Measurements from ENCODE around the gene ORC5. TPM values are rescaled to one million over a fixed set of nuclear protein-coding genes. Genes with fewer than 3 reads are reported as not detected.
"Not testable (repeated sequence)": the region's sequence is repeated elsewhere in the genome, so short reads cannot be mapped to it uniquely, and the experiment has no call there.

ORC5 gene
- total RNA-seq, 4 donors from 2014 or later, result 4.3 to 58.1 (median 12.6) TPM

DNA sequence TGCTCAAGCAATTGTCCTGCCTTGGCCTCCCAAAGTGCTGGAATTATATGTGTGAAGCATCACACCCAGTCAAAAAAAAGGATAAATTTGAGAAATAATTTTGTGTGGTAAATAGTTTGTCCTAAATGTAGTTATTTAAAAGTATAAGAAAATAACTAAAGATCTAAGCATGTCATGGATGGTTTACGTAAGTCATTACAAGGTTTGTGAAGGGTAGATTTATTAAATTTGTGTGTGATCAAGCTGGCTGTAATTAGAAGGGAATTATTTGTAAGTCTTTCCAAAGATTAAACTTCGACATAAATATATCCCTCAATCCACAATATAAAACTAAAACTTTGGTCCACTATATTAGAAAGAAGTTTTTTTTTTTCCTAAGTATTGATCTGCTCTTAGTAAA, 28.6 kb downstream of the ORC5 start:
- Histone ChIP-seq H3K27ac (no peak overlapping the region), H3K27me3 (no peaks in the 10 kb centered on the region), H3K4me1 (no peaks in the 10 kb centered on the region), H3K36me3 (peaks cover 4 to 20% of the 10 kb centered on the region in 2 donors), H3K9me3 (no peaks in the 10 kb centered on the region), H3K4me3 (no peak overlapping the region)
- ATAC-seq (no peak), DNase-seq (no peak)
- in situ Hi-C loops (cut with MboI; ENCODE audit: low sequenced_read_pairs in 4 of 4) (no loop called here), intact Hi-C loops (cut with DNase I; ENCODE audit: low total_unique reads) (no loop called here)
- no peak for TF ChIP-seq POLR2A (IDR thresholded peaks at IDR 0.05)
- TF ChIP-seq, protein P1, sequence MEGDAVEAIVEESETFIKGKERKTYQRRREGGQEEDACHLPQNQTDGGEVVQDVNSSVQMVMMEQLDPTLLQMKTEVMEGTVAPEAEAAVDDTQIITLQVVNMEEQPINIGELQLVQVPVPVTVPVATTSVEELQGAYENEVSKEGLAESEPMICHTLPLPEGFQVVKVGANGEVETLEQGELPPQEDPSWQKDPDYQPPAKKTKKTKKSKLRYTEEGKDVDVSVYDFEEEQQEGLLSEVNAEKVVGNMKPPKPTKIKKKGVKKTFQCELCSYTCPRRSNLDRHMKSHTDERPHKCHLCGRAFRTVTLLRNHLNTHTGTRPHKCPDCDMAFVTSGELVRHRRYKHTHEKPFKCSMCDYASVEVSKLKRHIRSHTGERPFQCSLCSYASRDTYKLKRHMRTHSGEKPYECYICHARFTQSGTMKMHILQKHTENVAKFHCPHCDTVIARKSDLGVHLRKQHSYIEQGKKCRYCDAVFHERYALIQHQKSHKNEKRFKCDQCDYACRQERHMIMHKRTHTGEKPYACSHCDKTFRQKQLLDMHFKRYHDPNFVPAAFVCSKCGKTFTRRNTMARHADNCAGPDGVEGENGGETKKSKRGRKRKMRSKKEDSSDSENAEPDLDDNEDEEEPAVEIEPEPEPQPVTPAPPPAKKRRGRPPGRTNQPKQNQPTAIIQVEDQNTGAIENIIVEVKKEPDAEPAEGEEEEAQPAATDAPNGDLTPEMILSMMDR (IDR thresholded peaks at IDR 0.05 in 4 of 5, conservative IDR thresholded peaks at IDR 0.05 in 1 of 5), result no peak

DNA sequence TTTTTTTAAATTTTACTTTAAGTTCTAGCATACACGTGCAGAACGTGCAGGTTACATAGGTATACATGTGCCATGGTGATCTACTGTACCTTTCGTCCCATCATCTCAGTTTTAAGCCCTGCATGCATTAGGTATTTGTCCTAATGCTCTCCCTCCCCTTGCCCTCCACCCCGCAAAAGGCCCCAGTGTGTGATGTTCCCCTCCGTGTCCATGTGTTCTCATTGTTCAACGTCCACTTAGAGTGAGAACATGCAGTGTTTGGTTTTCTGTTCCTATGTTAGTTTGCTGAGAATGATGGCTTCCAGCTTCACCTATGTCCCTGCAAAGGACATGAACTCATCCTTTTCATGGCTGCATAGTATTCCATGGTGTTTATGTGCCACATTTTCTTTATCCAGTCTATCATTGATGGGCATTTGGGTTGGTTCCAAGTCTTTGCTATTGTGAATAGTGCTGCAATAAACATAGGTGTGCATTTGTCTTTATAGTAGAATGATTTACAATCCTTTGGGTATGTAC, 30.2 kb downstream of the ORC5 start:
- H3K9me3 ChIP-seq; ATAC-seq; H3K36me3 ChIP-seq; DNase-seq; in situ Hi-C loops (cut with MboI; ENCODE audit: low sequenced_read_pairs in 4 of 4); intact Hi-C loops (cut with DNase I; ENCODE audit: low total_unique reads); H3K4me1 ChIP-seq; H3K27me3 ChIP-seq; H3K4me3 ChIP-seq; H3K27ac ChIP-seq: not testable (repeated sequence)

DNA sequence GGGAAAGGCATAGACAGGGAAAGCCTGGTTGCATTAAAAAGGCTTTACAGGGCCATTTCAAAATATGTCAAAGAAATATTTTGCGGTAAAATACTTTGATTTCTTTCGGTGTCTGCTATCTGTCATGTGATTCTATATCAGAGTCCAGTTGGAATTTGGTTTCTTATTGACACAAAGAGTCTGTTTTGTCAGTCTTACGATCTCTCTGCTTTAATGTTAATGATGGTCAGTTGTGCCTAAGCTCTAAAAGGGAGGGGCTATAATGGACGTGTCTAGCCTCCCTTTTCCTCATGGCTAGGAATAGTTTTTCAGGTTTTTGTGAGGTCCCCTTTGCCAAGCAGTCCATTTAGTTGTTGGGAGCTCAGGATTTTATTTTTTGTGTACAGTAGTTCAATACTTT, 31.5 kb downstream of the ORC5 start:
- H3K27me3 ChIP-seq, result no peaks in the 10 kb centered on the region
- no peaks in the 10 kb centered on the region for H3K4me1 ChIP-seq
- DNase-seq, result no peak
- TF ChIP-seq, protein P1 (IDR thresholded peaks at IDR 0.05 in 4 of 5, conservative IDR thresholded peaks at IDR 0.05 in 1 of 5), result no peak
- TF ChIP-seq POLR2A (IDR thresholded peaks at IDR 0.05), result no peak
- H3K27ac ChIP-seq, result no peak overlapping the region
- ATAC-seq, result no peak
- H3K9me3 ChIP-seq, result no peaks in the 10 kb centered on the region
- no peaks in the 10 kb centered on the region for H3K36me3 ChIP-seq
- H3K4me3 ChIP-seq, result no peak overlapping the region
- intact Hi-C loops (cut with DNase I; ENCODE audit: low total_unique reads), result no loop called here
- in situ Hi-C loops (cut with MboI; ENCODE audit: low sequenced_read_pairs in 4 of 4), result no loop called here

DNA sequence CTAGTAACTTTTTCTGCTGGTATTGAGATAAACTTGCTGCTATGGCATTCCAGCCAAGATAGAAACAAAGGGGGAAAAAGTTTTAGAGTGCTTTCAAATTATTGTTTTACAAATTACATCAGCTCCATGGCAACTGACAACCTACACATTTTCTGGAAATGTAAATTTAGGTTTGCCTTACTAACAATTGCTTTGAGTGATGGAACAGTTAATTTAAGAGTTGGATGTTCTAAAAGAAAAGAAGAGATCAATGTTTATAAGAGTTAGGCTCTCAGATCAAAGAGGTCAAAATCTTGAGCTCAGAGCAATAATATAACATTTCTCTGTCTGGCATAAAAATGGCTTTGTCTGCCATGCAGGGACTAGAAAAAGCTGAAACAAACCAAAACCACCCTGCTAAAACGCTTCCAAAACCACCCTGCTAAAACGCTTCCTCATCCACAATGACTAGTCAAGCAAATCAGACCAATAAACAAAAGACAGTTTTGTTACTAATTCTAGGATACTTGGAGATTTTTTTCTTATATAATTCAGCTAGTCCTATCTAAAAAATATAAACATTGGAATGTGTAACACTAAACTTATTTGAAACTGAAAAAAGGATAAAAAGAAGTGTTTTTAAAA, 32.3 kb downstream of the ORC5 start:
- Histone ChIP-seq H3K4me1 (no peaks in the 10 kb centered on the region), H3K27ac (no peak overlapping the region), H3K36me3 (no peaks in the 10 kb centered on the region), H3K9me3 (no peaks in the 10 kb centered on the region), H3K27me3 (no peaks in the 10 kb centered on the region), H3K4me3 (no peak overlapping the region)
- intact Hi-C loops (cut with DNase I; ENCODE audit: low total_unique reads), result no loop called here
- TF ChIP-seq, protein P1 (IDR thresholded peaks at IDR 0.05 in 4 of 5, conservative IDR thresholded peaks at IDR 0.05 in 1 of 5), result no peak
- TF ChIP-seq POLR2A (IDR thresholded peaks at IDR 0.05), result no peak
- ATAC-seq, result no peak
- in situ Hi-C loops (cut with MboI; ENCODE audit: low sequenced_read_pairs in 4 of 4), result no loop called here
- DNase-seq, result no peak

DNA sequence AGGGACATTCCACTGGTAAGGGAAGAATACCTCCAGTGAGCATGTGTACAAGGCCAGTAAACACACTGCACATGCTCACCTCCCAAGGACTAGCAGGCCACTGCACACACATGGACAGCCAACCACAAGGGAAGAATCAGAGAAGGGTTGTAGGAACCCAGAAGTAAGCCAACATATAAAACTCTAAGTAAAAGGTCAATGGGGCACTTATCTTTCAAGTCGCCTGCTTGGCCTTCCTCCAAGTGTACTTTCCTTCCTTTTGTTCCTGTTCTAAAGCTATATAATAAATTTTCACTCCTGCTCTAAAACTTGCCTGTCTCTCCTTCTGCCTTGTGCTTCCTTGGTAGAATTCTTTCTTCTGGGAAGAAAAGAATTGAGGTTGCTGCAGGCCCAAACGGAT, 33.0 kb downstream of the ORC5 start:
- no peaks in the 10 kb centered on the region for H3K4me1 ChIP-seq
- no peak overlapping the region for H3K27ac ChIP-seq
- ATAC-seq (no peak), DNase-seq (no peak)
- no peaks in the 10 kb centered on the region for H3K36me3 ChIP-seq
- H3K4me3 ChIP-seq, result no peak overlapping the region
- H3K27me3 ChIP-seq, result no peaks in the 10 kb centered on the region
- in situ Hi-C loops (cut with MboI; ENCODE audit: low sequenced_read_pairs in 4 of 4) (loop anchor here in 1 of 4 donors (25.0 kb wide), 1 partner anchor 612 kb away; no protein-coding TSS in a partner anchor), intact Hi-C loops (cut with DNase I; ENCODE audit: low total_unique reads) (no loop called here)
- no peaks in the 10 kb centered on the region for H3K9me3 ChIP-seq
- no peak for TF ChIP-seq POLR2A (IDR thresholded peaks at IDR 0.05)
- TF ChIP-seq, protein P1 (IDR thresholded peaks at IDR 0.05 in 4 of 5, conservative IDR thresholded peaks at IDR 0.05 in 1 of 5), result no peak
